Measurements from ENCODE around the gene NUP62CL.

GRCh38 chrX:107226757-107227156 is 20.5 kb upstream of the NUP62CL start:
- TF ChIP-seq POLR2A (IDR thresholded peaks at IDR 0.05), result no peak
- TF ChIP-seq, protein P1, sequence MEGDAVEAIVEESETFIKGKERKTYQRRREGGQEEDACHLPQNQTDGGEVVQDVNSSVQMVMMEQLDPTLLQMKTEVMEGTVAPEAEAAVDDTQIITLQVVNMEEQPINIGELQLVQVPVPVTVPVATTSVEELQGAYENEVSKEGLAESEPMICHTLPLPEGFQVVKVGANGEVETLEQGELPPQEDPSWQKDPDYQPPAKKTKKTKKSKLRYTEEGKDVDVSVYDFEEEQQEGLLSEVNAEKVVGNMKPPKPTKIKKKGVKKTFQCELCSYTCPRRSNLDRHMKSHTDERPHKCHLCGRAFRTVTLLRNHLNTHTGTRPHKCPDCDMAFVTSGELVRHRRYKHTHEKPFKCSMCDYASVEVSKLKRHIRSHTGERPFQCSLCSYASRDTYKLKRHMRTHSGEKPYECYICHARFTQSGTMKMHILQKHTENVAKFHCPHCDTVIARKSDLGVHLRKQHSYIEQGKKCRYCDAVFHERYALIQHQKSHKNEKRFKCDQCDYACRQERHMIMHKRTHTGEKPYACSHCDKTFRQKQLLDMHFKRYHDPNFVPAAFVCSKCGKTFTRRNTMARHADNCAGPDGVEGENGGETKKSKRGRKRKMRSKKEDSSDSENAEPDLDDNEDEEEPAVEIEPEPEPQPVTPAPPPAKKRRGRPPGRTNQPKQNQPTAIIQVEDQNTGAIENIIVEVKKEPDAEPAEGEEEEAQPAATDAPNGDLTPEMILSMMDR (IDR thresholded peaks at IDR 0.05), result no peak
